ENCODE data around the gene FAM50A.

FAM50A gene

DNA sequence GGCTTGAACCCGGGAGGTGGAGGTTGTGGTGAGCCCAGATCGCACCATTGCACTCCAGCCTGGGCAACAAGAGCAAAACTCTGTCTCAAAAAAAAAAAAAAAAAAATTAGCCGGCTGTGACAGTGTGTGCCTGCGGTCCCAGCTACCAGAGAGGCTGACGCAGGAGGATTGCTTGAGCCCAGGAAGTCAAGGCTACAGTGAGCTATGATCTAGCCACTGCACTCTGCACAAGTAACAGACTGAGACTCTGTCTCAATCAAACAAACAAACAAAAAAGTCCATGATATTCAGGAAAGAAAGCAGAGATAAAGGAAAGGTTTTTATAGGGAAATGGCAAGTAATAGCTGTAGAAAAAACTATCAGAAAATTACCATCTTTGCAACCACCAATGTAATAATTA is 37.3 kb downstream of the FAM50A start:
- no peaks in the 10 kb centered on the region for H3K36me3 ChIP-seq
- TF ChIP-seq, protein P1, sequence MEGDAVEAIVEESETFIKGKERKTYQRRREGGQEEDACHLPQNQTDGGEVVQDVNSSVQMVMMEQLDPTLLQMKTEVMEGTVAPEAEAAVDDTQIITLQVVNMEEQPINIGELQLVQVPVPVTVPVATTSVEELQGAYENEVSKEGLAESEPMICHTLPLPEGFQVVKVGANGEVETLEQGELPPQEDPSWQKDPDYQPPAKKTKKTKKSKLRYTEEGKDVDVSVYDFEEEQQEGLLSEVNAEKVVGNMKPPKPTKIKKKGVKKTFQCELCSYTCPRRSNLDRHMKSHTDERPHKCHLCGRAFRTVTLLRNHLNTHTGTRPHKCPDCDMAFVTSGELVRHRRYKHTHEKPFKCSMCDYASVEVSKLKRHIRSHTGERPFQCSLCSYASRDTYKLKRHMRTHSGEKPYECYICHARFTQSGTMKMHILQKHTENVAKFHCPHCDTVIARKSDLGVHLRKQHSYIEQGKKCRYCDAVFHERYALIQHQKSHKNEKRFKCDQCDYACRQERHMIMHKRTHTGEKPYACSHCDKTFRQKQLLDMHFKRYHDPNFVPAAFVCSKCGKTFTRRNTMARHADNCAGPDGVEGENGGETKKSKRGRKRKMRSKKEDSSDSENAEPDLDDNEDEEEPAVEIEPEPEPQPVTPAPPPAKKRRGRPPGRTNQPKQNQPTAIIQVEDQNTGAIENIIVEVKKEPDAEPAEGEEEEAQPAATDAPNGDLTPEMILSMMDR (IDR thresholded peaks at IDR 0.05) = no peak

DNA sequence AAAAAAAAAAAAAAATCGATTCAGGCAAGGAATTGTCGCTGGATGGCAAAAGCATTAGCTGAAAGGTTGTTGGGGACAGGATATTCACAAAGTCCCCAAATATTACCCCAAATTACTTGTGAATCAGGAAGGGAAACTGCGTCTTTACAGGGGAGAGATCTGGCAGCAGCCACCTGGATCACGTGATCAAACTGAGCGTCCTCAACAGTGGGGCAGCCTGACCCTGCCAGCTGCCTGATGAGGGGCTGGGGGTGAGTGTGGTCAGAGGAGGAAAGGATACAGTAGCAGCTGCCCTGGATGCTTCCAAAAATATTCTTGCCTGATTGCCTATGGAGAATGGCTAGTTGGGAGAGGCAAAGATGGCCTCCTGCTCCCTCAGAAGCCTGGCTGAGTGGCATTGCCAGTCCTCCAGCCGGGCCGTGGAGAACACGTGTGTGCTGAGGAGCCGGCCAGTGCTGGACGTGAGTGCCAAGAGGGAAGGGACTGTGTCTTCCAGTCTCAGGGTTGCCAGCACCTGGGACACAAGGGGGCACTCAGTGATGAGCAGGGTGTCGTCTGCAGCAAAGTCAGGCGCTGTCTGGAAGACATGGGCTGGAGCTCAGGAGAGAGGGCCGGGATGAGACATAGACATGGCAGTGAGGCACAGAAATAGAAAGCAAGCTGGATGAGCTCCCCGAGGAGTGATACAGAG is 38.1 kb downstream of the FAM50A start:
- Histone ChIP-seq H3K4me3 (ENCODE audit: low read depth in 1 of 2, low read length in 1 of 2) (no peak overlapping the region), H3K4me1 (ENCODE audit: control insufficient read depth in 1 of 2, insufficient read depth in 1 of 2, low read depth in 1 of 2, low read length in 1 of 2) (peaks cover 27 to 34% of the 10 kb centered on the region in 2 experiments), H3K36me3 (no peaks in the 10 kb centered on the region), H3K9me3 (no peaks in the 10 kb centered on the region), H3K27ac (no peak overlapping the region), H3K27me3 (no peaks in the 10 kb centered on the region)
- TF ChIP-seq, protein P1 (IDR thresholded peaks at IDR 0.05) = no peak

More for the DNA sequence above, 37.3 kb downstream of the FAM50A start:
- H3K4me3 ChIP-seq (ENCODE audit: low read depth in 1 of 2, low read length in 1 of 2) = no peak overlapping the region
- no peaks in the 10 kb centered on the region for H3K27me3 ChIP-seq
- H3K27ac ChIP-seq = no peak overlapping the region
- H3K9me3 ChIP-seq = no peaks in the 10 kb centered on the region
- peaks cover 24 to 30% of the 10 kb centered on the region in 2 experiments for H3K4me1 ChIP-seq (ENCODE audit: control insufficient read depth in 1 of 2, insufficient read depth in 1 of 2, low read depth in 1 of 2, low read length in 1 of 2)

DNA sequence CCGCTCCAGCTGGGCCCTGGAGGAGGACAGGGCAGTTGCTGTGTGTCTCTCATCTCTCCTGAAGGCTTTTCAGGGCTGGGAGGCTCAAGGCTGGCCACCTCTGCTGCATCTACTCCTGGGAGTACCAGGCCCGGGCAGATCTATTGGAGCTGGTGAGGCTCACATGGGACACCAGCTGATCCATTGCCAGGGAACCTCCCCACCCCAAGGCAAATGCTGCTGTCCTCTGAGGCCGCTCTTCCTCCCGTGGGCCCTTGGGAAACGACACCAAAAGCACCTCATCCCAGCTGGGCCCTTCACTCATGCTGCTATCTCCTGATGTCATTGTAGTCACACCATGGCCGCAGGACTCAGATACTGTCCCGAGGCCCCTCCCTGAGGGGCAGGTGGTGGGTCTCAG is 38.8 kb downstream of the FAM50A start:
- H3K27me3 ChIP-seq = no peaks in the 10 kb centered on the region
- TF ChIP-seq, protein P1 (IDR thresholded peaks at IDR 0.05) = no peak
- no peaks in the 10 kb centered on the region for H3K9me3 ChIP-seq
- H3K4me3 ChIP-seq (ENCODE audit: low read depth in 1 of 2, low read length in 1 of 2) = no peak overlapping the region
- no peaks in the 10 kb centered on the region for H3K36me3 ChIP-seq
- H3K27ac ChIP-seq = no peak overlapping the region
- H3K4me1 ChIP-seq (ENCODE audit: control insufficient read depth in 1 of 2, insufficient read depth in 1 of 2, low read depth in 1 of 2, low read length in 1 of 2) = peaks cover 29 to 38% of the 10 kb centered on the region in 2 experiments

DNA sequence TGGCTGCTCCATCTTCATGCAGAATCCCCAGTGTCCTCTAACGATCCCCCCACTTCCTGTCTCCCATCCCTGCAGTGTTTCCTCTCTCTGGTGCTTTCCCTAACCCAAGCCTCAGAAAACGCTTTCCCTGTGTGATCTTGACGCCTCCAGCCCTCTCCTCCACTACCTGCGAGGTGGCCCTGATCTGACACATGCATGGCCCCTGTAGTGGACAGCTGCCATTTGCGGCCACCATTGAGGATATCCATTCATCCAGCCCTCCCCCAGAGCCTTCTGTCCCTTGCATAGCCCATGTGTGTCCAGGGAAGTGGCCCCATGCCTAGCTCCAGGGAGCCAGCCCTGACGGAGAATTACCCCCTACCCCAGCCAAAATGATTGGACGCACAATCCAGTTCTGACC is 39.4 kb downstream of the FAM50A start:
- no peaks in the 10 kb centered on the region for H3K27me3 ChIP-seq
- peaks cover 29 to 34% of the 10 kb centered on the region in 2 experiments for H3K4me1 ChIP-seq (ENCODE audit: control insufficient read depth in 1 of 2, insufficient read depth in 1 of 2, low read depth in 1 of 2, low read length in 1 of 2)
- H3K27ac ChIP-seq = no peak overlapping the region
- H3K4me3 ChIP-seq (ENCODE audit: low read depth in 1 of 2, low read length in 1 of 2) = no peak overlapping the region
- H3K36me3 ChIP-seq = no peaks in the 10 kb centered on the region
- TF ChIP-seq, protein P1 (IDR thresholded peaks at IDR 0.05) = no peak
- H3K9me3 ChIP-seq = no peaks in the 10 kb centered on the region

DNA sequence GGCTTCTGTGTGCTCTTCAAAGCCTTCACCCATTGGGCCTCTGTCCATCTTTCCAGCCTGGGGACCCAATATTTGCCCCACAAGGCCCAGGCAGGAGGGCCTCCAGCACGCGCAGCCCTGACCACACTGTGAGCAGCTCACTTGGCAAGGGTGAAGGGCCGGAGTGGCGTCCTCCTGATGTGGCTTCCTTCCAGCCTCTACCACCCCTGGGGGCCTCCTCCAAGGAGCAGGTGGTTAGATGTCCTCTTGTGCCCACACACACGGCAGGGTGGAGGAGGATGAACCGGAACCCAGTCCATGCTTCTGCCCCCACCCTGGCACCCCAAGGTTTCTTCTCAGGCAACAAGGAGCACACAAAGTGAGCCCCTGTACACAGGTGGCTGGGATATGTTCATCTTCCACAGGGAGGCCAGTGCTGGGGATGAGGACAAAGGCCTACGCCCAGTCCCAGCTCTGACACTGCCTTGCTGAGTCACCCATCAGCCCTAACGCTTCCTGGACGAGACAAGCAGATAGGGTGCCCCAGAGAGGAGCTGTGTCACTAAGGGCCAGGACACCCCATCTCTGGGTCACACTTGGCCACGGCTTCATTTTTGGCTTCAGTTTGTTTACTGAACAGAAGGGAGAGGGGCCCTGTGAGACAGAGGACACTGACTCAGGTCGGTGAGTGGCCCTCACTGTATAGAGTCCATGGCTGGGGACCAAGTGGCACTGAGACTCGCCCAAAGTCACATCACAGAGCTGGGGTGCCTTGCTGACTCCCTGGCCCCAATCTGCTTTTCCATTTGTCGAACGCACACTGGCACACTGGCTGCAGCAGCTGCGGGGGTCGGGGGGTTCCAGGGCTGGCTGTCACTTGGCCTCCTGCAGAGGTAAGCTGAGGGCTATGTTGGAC is 40.6 kb downstream of the FAM50A start:
- Histone ChIP-seq H3K36me3 (no peaks in the 10 kb centered on the region), H3K4me3 (ENCODE audit: low read depth in 1 of 2, low read length in 1 of 2) (no peak overlapping the region), H3K27ac (peak overlapping the region; percentile 31), H3K27me3 (no peaks in the 10 kb centered on the region), H3K4me1 (ENCODE audit: control insufficient read depth in 1 of 2, insufficient read depth in 1 of 2, low read depth in 1 of 2, low read length in 1 of 2) (peaks cover 34 to 39% of the 10 kb centered on the region in 2 experiments), H3K9me3 (no peaks in the 10 kb centered on the region)
- TF ChIP-seq, protein P1 (IDR thresholded peaks at IDR 0.05) = no peak
